Measurements from ENCODE around the gene PEG3. TPM values are rescaled to one million over a fixed set of nuclear protein-coding genes. Genes with fewer than 3 reads are reported as not detected.

Gene PEG3
- total and polyA plus RNA-seq, 10 of the 15 experiments (the other 5 are each of a cell fraction or from before 2014, with no cell fraction given), result 0.03 to 0.33 TPM; not detected in 8

GRCh38 chr19:56829596-56829995 lies 10.9 kb downstream of the PEG3 start:
- H3K4me3 ChIP-seq, result no peak overlapping the region
- DNase-seq (ENCODE audit: low read depth, low spot score), result no peak
- BruUV-seq (replicated peaks), result no TSS peak
- in situ Hi-C loops (cut with MboI), result no loop called here
- intact Hi-C loops (cut with micrococcal nuclease; ENCODE audit: unreplicated experiment), result no loop called here
- CTCF ChIA-PET, result no interaction called here
- ATAC-seq, result no peak
- no peaks in the 10 kb centered on the region; the same call in 2 of the 3 replicates for H3K9me3 ChIP-seq (replicated peaks; ENCODE audit: control insufficient read depth, insufficient read depth, low read length)
- TF ChIP-seq BCL11A (IDR thresholded peaks at IDR 0.05; ENCODE audit: low read depth, low read length) (no peak), BACH1 (IDR thresholded peaks at IDR 0.05; ENCODE audit: borderline replicate concordance) (no peak), MAX (IDR thresholded peaks at IDR 0.05; ENCODE audit: low read depth, low read length) (no peak), SPI1 (IDR thresholded peaks at IDR 0.05; ENCODE audit: borderline replicate concordance, insufficient read depth, low read depth, low read length) (no peak), GATAD2B (conservative IDR thresholded peaks at IDR 0.05; ENCODE audit: low read depth) (no peak), TAF1 (IDR thresholded peaks at IDR 0.05; ENCODE audit: borderline replicate concordance, low read depth, low read length) (no peak), ESRRA (IDR thresholded peaks at IDR 0.05; ENCODE audit: low read length) (no peak), USF1 (IDR thresholded peaks at IDR 0.05; ENCODE audit: borderline replicate concordance, extremely low read length, insufficient read depth, low read depth, low read length) (no peak)
- FAIRE-seq, result no peak
- no peaks in the 10 kb centered on the region for H3K36me3 ChIP-seq (ENCODE audit: control insufficient read depth in 2 of 2, insufficient read depth in 2 of 2, low read length in 1 of 2)
- H3K4me1 ChIP-seq (ENCODE audit: control insufficient read depth, insufficient read depth, low read length), result no peaks in the 10 kb centered on the region
- RAD21 ChIA-PET (ENCODE audit: unreplicated experiment), result no interaction called here
- 0% methylated on average over 6 of the region's 6 CpGs for WGBS (ENCODE audit: insufficient coverage, insufficient replicate concordance, low lambda C conversion rate, missing lambda C conversion rate)
- no peak overlapping the region for H2AFZ ChIP-seq (ENCODE audit: control insufficient read depth, low read depth, low read length)
- no peaks in the 10 kb centered on the region for H4K20me1 ChIP-seq (ENCODE audit: control insufficient read depth, insufficient read depth)
- POLR2A ChIA-PET, result interaction anchor here (0.7 kb wide), 1 partner anchor 886 kb away, joined by 3 read pairs; no protein-coding TSS in a partner anchor
- H3K27me3 ChIP-seq (replicated peaks in 1 of 2; ENCODE audit: control insufficient read depth in 2 of 2, insufficient read depth in 2 of 2, low read length in 1 of 2), result no peaks in the 10 kb centered on the region
- H3K27ac ChIP-seq (ENCODE audit: control insufficient read depth, insufficient read depth), result no peak overlapping the region
- H3K79me2 ChIP-seq (ENCODE audit: control insufficient read depth, insufficient read depth, low read length), result no peaks in the 10 kb centered on the region
- SMC1A ChIA-PET (ENCODE audit: uncharacterized antibody, unreplicated experiment), result no interaction called here
- H3K4me2 ChIP-seq (ENCODE audit: control insufficient read depth, insufficient read depth), result no peak overlapping the region
- H3K9ac ChIP-seq (ENCODE audit: control insufficient read depth, insufficient read depth, low read length), result no peak overlapping the region
